Measurements from ENCODE around the gene PDE4D.

- TF ChIP-seq RFX5 (IDR thresholded peaks at IDR 0.05; ENCODE audit: low read depth, low read length), result no peak
- TF ChIP-seq CTCF (conservative IDR thresholded peaks at IDR 0.05; ENCODE audit: low read depth, low read length), result no peak
Observed at GRCh38 chr5:59274106-59274636, 619.4 kb downstream of the PDE4D start.

All from IMR-90 (cell line).